Uterus (tissue), 4 donors: ENCODE results near the gene MKX. TPM values are rescaled to one million over a fixed set of nuclear protein-coding genes. Genes with fewer than 3 reads are reported as not detected.
"Not testable (repeated sequence)": the region's sequence is repeated elsewhere in the genome, so short reads cannot be mapped to it uniquely, and the experiment has no call there.

Experiments
- DNase-seq, 2 donors: peaks; one replicate each; pipeline ENCODE4 v3.0.0-alpha.2; 2019 to 2020
- H3K27ac ChIP-seq, 2 donors: fragments of 200-600 bp; sonication (generic); 1 replicate in 1 of 2; 2 replicates in 1 of 2; pipeline ENCODE4 v1.5.1; 2016 to 2018
- H3K27me3 ChIP-seq, 2 donors: fragments of 200-600 bp; sonication (generic); one replicate each; pipeline ENCODE4 v1.5.1; 2018 to 2019; ENCODE audit warnings: control low read depth in 1 of 2
- H3K36me3 ChIP-seq, 2 donors: fragments of 200-600 bp; sonication (generic); one replicate each; pipeline ENCODE4 v1.5.1; 2019; ENCODE audit warnings: control low read depth in 1 of 2
- H3K4me1 ChIP-seq, 2 donors: fragments of 200-600 bp; sonication (generic); one replicate each; pipeline ENCODE4 v1.5.1; 2018 to 2019; ENCODE audit warnings: control low read depth in 1 of 2
- H3K4me3 ChIP-seq, 2 donors: fragments of 200-600 bp; sonication (generic); 1 replicate in 1 of 2; 2 replicates in 1 of 2; pipeline ENCODE4 v1.5.1; 2018 to 2019; ENCODE audit warnings: mild to moderate bottlenecking in 1 of 2
- H3K9me3 ChIP-seq, 2 donors: fragments of 200-600 bp; sonication (generic); one replicate each; pipeline ENCODE4 v1.5.1; 2019; ENCODE audit warnings: control low read depth in 1 of 2
- CTCF ChIP-seq, 4 experiments: fragments of 200-600 bp in 2 of 4; fragments of 450-650 bp in 2 of 4; sonication (generic) in 2 of 4; IDR thresholded peaks; one replicate each; pipeline ENCODE4 v1.5.1; 2016 to 2019; ENCODE audit warnings: antibody characterized with exemption in 4 of 4, mild to moderate bottlenecking in 2 of 4, moderate library complexity in 1 of 4
- POLR2A ChIP-seq, 2 donors: fragments of 450-650 bp; IDR thresholded peaks; one replicate each; pipeline ENCODE4 v1.6.1; 2016; ENCODE audit warnings: antibody characterized with exemption in 2 of 2, mild to moderate bottlenecking in 1 of 2, moderate library complexity in 1 of 2
- intact Hi-C: fragments of 100-400 bp; cut with DNase I; formaldehyde crosslinking; loops from one replicate; pipeline ENCODE4 v1.15.1; 2023; ENCODE audit warnings: low total_unique reads
- total RNA-seq, 4 donors: library from RNA; depleted of rRNA in 3 of 4; stranded (reverse); fragments of >200 nt in 3 of 4; gene quantifications; one replicate each; pipeline versions ENCODE4 v1.1.0 to v1.2.4, GENCODE V29; 2014 to 2023
- donor health status: DM: yes; HTN: yes; CAD: no.

Gene MKX
- total RNA-seq, 4 donors from 2014 or later: 4.4 to 7.6 (median 5.4) TPM

- H3K4me1 ChIP-seq: no peaks in the 10 kb centered on the region
- H3K4me3 ChIP-seq: no peak overlapping the region
- no peaks in the 10 kb centered on the region for H3K36me3 ChIP-seq
- H3K27ac ChIP-seq: no peak overlapping the region
- intact Hi-C loops: no loop called here
- no peaks in the 10 kb centered on the region for H3K9me3 ChIP-seq
- no peaks in the 10 kb centered on the region for H3K27me3 ChIP-seq
- DNase-seq: no peak
- TF ChIP-seq CTCF (IDR thresholded peaks at IDR 0.05): no peak
- TF ChIP-seq POLR2A (IDR thresholded peaks at IDR 0.05): no peak
Observed at GRCh38 chr10:27688276-27688675, 57.3 kb downstream of the MKX start.

GRCh38 chr10:27687743-27688142 lies 57.9 kb downstream of the MKX start:
- Histone ChIP-seq H3K9me3 (no peaks in the 10 kb centered on the region), H3K36me3 (no peaks in the 10 kb centered on the region), H3K4me1 (no peaks in the 10 kb centered on the region), H3K4me3 (no peak overlapping the region), H3K27me3 (no peaks in the 10 kb centered on the region), H3K27ac (no peak overlapping the region)
- no peak for DNase-seq
- TF ChIP-seq POLR2A (IDR thresholded peaks at IDR 0.05): no peak
- TF ChIP-seq CTCF (IDR thresholded peaks at IDR 0.05): no peak
- intact Hi-C loops: no loop called here

- no peak for TF ChIP-seq POLR2A (IDR thresholded peaks at IDR 0.05)
- Histone ChIP-seq H3K4me3 (no peak overlapping the region), H3K27me3 (no peaks in the 10 kb centered on the region), H3K9me3 (no peaks in the 10 kb centered on the region), H3K4me1 (no peaks in the 10 kb centered on the region), H3K36me3 (no peaks in the 10 kb centered on the region), H3K27ac (no peak overlapping the region)
- no peak for DNase-seq
- intact Hi-C loops: no loop called here
Observed at GRCh38 chr10:27687326-27687725, 58.3 kb downstream of the MKX start.

- intact Hi-C loops: no loop called here
- H3K4me3 ChIP-seq: no peak overlapping the region
- TF ChIP-seq CTCF (IDR thresholded peaks at IDR 0.05): no peak
- TF ChIP-seq POLR2A (IDR thresholded peaks at IDR 0.05): no peak
- no peaks in the 10 kb centered on the region for H3K27me3 ChIP-seq
- no peaks in the 10 kb centered on the region for H3K36me3 ChIP-seq
- H3K27ac ChIP-seq: no peak overlapping the region
- no peaks in the 10 kb centered on the region for H3K9me3 ChIP-seq
- H3K4me1 ChIP-seq: no peaks in the 10 kb centered on the region
- no peak for DNase-seq
Observed at GRCh38 chr10:27685681-27686080, 59.9 kb downstream of the MKX start.

- Histone ChIP-seq H3K4me1 (peaks cover 0 to 3% of the 10 kb centered on the region in 2 donors), H3K9me3 (no peaks in the 10 kb centered on the region), H3K36me3 (no peaks in the 10 kb centered on the region), H3K27me3 (no peaks in the 10 kb centered on the region), H3K4me3 (no peak overlapping the region), H3K27ac (no peak overlapping the region)
- DNase-seq: no peak
- intact Hi-C loops: no loop called here
- no peak for TF ChIP-seq POLR2A (IDR thresholded peaks at IDR 0.05)
- TF ChIP-seq CTCF (IDR thresholded peaks at IDR 0.05): no peak
Observed at GRCh38 chr10:27683226-27683625, 62.4 kb downstream of the MKX start.

- H3K9me3 ChIP-seq, DNase-seq, H3K27me3 ChIP-seq, H3K4me1 ChIP-seq, H3K4me3 ChIP-seq, H3K27ac ChIP-seq, H3K36me3 ChIP-seq, intact Hi-C loops: not testable (repeated sequence)
Observed at GRCh38 chr10:27681795-27682194, 63.8 kb downstream of the MKX start.
